ENCODE measurements around the gene VPS37C. TPM values are rescaled to one million over a fixed set of nuclear protein-coding genes. Genes with fewer than 3 reads are reported as not detected.

Gene VPS37C
- total RNA-seq, 4 donors from 2014 or later: 12.6 to 23.5 (median 18.0) TPM

DNA sequence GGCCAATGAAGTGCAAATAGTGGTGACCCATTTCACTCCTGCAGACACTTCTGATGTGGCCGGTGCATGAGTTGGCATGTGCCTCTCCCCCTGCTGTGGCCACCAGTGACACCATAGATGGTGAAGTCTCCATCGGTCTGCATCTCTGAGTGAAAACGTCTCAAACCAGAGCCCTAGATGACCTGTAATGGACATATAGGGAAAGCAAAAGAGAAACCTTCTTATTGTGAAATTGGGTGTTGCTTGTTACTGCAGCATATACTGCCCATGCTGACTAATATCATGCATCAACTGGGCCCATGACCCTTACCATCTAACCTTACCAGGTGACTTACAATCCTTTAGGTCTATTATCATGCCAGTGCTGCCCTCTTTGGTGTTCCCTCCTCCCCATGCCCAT is 11.7 kb upstream of the VPS37C start:
- WGBS, 2 donors: 87 to 92% methylated on average over 3 of the region's 3 CpGs
- Histone ChIP-seq H3K4me1 (peaks cover 0 to 4% (median 0%) of the 10 kb centered on the region in 3 donors), H3K9me3 (no peaks in the 10 kb centered on the region), H3K27ac (no peak overlapping the region), H3K27me3 (peaks cover 0 to 15% (median 0%) of the 10 kb centered on the region in 4 donors), H3K36me3 (no peaks in the 10 kb centered on the region), H3K4me3 (no peak overlapping the region)
- intact Hi-C loops (cut with DNase I): no loop called here
- TF ChIP-seq, protein P1, sequence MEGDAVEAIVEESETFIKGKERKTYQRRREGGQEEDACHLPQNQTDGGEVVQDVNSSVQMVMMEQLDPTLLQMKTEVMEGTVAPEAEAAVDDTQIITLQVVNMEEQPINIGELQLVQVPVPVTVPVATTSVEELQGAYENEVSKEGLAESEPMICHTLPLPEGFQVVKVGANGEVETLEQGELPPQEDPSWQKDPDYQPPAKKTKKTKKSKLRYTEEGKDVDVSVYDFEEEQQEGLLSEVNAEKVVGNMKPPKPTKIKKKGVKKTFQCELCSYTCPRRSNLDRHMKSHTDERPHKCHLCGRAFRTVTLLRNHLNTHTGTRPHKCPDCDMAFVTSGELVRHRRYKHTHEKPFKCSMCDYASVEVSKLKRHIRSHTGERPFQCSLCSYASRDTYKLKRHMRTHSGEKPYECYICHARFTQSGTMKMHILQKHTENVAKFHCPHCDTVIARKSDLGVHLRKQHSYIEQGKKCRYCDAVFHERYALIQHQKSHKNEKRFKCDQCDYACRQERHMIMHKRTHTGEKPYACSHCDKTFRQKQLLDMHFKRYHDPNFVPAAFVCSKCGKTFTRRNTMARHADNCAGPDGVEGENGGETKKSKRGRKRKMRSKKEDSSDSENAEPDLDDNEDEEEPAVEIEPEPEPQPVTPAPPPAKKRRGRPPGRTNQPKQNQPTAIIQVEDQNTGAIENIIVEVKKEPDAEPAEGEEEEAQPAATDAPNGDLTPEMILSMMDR (IDR thresholded peaks at IDR 0.05): no peak
- TF ChIP-seq POLR2A (IDR thresholded peaks at IDR 0.05): no peak
- DNase-seq: no peak

DNA sequence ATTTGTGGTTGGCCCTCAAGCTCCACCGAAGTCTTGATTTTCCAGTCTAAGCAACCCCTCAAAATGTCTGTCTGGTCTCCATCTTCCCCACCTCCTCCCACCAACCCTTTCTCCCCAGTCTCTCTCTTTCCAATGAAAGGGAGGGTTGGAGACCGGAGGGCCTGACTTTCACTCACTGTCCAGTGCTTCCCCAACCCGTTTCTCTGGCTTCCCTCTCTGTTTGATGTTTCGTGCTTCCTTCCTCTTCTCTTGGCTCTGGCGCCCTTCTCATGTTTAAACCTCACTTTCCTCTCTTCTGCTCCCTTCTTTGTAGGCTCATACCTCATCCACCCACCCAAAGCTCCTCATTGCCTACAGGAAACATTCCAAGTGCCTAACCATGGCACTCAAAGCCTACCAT is 11.1 kb upstream of the VPS37C start:
- peaks cover 0 to 15% (median 0%) of the 10 kb centered on the region in 4 donors for H3K27me3 ChIP-seq
- H3K36me3 ChIP-seq: no peaks in the 10 kb centered on the region
- H3K9me3 ChIP-seq: no peaks in the 10 kb centered on the region
- H3K4me3 ChIP-seq: no peak overlapping the region
- H3K4me1 ChIP-seq: peaks cover 0 to 4% (median 0%) of the 10 kb centered on the region in 3 donors
- 57 to 62% methylated on average over 5 of the region's 5 CpGs for WGBS, 2 donors
- intact Hi-C loops (cut with DNase I): no loop called here
- DNase-seq: no peak
- H3K27ac ChIP-seq: no peak overlapping the region
- TF ChIP-seq, protein P1 (IDR thresholded peaks at IDR 0.05): no peak
- no peak for TF ChIP-seq POLR2A (IDR thresholded peaks at IDR 0.05)

DNA sequence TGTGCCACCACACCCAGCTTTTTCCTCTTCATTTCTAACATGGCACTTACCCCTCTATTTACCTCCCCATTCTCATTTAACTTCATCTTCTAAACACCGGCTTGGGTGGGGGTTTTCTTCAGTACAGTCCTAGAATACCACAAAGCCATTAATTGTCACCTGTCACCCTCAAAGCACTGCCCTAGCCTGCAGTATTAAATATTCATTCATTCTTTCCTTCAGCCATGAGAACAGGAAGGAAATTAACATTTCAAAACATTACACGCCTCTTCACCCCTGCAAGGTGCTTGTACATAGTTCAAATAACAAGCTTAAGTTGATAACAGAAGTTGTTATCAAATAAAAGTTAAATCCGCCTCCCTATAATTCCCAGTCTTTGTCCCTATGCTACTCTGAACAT is 10.7 kb upstream of the VPS37C start:
- Histone ChIP-seq H3K27ac (no peak overlapping the region), H3K4me3 (no peak overlapping the region), H3K4me1 (peaks cover 0 to 4% (median 0%) of the 10 kb centered on the region in 3 donors), H3K9me3 (no peaks in the 10 kb centered on the region), H3K27me3 (peaks cover 0 to 15% (median 0%) of the 10 kb centered on the region in 4 donors), H3K36me3 (no peaks in the 10 kb centered on the region)
- intact Hi-C loops (cut with DNase I): no loop called here
- whole genome bisulfite sequencing, 2 donors: 54 to 67% methylated on average over 3 of the region's 3 CpGs
- TF ChIP-seq, protein P1 (IDR thresholded peaks at IDR 0.05): no peak
- no peak for TF ChIP-seq POLR2A (IDR thresholded peaks at IDR 0.05)
- no peak for DNase-seq

DNA sequence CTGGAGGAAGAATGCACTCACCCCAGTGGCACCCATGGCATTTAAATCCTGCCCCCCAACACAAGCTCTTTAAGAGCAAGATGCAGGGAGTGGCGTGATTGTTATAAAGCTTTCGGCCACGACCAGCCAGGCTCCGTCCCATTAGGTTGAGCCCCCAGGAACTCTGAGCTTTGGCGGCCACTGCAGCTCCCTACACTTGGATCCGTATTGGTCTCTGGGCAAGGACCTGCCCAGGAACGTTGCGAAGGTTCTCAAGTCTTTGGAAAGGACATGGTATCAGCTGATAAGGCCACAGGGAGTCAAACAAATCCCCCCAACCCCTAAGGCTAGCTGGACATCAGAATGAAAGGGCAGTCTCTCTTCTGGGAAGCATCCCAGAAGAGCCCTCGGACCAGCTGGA is 9.3 kb upstream of the VPS37C start:
- Histone ChIP-seq H3K4me3 (no peak overlapping the region), H3K27ac (no peak overlapping the region), H3K36me3 (no peaks in the 10 kb centered on the region), H3K27me3 (peaks cover 0 to 15% (median 0%) of the 10 kb centered on the region in 4 donors), H3K9me3 (no peaks in the 10 kb centered on the region), H3K4me1 (peaks cover 0 to 4% (median 0%) of the 10 kb centered on the region in 3 donors)
- TF ChIP-seq POLR2A (IDR thresholded peaks at IDR 0.05): no peak
- TF ChIP-seq, protein P1 (IDR thresholded peaks at IDR 0.05): no peak
- DNase-seq: no peak
- WGBS, 2 donors: 79 to 89% methylated on average over 5 to 6 of the region's 9 CpGs
- intact Hi-C loops (cut with DNase I): no loop called here

DNA sequence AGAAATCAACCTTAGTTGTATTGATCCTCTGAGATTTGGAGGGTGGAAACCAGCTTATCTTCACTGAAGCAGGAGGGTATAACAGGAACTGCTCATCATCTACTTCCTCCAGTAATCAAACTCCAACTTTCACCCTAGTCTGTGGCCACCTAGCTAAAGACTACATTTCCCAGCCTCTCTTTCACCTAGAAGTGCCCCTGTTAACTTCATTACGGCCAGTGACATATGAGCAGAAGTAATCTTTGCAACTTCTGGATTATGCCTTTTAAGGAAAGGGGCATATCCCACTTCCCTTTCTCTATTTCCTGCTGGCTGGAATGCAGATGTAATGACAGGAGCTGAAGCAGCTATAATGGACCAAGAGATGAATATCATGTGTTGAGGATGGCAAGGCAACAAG is 7.6 kb upstream of the VPS37C start:
- intact Hi-C loops (cut with DNase I): no loop called here
- peaks cover 0 to 4% (median 0%) of the 10 kb centered on the region in 3 donors for H3K4me1 ChIP-seq
- H3K36me3 ChIP-seq: no peaks in the 10 kb centered on the region
- 65 to 86% methylated on average over 1 of the region's 1 CpG for WGBS, 2 donors
- H3K27ac ChIP-seq: no peak overlapping the region
- H3K4me3 ChIP-seq: no peak overlapping the region
- H3K9me3 ChIP-seq: no peaks in the 10 kb centered on the region
- H3K27me3 ChIP-seq: no peaks in the 10 kb centered on the region
- no peak for DNase-seq
- no peak for TF ChIP-seq POLR2A (IDR thresholded peaks at IDR 0.05)
- TF ChIP-seq, protein P1 (IDR thresholded peaks at IDR 0.05): no peak

Measured in esophagus squamous epithelium (tissue), 5 donors.